Measurements from ENCODE around the gene RAB20. TPM values are rescaled to one million over a fixed set of nuclear protein-coding genes. Genes with fewer than 3 reads are reported as not detected.

Gene RAB20
- total and polyA plus RNA-seq, 10 donors: 19.1 to 96.4 (median 52.8) TPM

DNA sequence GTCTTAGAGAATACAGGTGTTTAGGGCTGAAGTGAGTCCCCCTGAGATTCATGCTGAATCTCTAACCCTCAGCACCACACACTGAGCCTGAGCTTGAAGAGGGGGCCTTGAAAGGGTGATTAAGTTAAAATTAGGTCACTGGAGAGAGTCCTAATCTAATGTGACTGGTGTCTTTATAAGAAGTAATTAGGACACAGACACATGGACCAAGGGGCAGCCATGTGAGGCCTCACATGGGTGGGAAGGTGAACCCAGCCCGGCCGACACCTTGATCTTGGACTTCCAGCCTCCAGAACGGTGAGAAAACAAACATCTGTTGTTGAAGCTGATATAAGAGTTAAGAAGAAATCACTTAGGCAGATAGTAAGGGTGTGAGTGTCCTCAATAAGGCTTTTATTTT, 7.1 kb upstream of the RAB20 start:
- H3K4me1 ChIP-seq: peaks cover 0 to 5% (median 2%) of the 10 kb centered on the region in 6 donors
- DNase-seq: no peak
- no peaks in the 10 kb centered on the region for H3K9me3 ChIP-seq
- intact Hi-C loops (cut with DNase I; ENCODE audit: low total_unique reads): no loop called here
- 92 to 95% (median 93%) methylated on average over 3 of the region's 3 CpGs for WGBS, 5 donors
- peaks cover 0 to 9% (median 0%) of the 10 kb centered on the region in 6 donors for H3K36me3 ChIP-seq
- peaks cover 0 to 19% (median 0%) of the 10 kb centered on the region in 7 donors for H3K27me3 ChIP-seq (replicated peaks in 1 of 7)
- H3K4me3 ChIP-seq: no peak overlapping the region
- no peak overlapping the region for H3K27ac ChIP-seq
- TF ChIP-seq POLR2A (IDR thresholded peaks at IDR 0.05) (no peak), POLR2AphosphoS5 (IDR thresholded peaks at IDR 0.05) (no peak)
- TF ChIP-seq, protein P1, sequence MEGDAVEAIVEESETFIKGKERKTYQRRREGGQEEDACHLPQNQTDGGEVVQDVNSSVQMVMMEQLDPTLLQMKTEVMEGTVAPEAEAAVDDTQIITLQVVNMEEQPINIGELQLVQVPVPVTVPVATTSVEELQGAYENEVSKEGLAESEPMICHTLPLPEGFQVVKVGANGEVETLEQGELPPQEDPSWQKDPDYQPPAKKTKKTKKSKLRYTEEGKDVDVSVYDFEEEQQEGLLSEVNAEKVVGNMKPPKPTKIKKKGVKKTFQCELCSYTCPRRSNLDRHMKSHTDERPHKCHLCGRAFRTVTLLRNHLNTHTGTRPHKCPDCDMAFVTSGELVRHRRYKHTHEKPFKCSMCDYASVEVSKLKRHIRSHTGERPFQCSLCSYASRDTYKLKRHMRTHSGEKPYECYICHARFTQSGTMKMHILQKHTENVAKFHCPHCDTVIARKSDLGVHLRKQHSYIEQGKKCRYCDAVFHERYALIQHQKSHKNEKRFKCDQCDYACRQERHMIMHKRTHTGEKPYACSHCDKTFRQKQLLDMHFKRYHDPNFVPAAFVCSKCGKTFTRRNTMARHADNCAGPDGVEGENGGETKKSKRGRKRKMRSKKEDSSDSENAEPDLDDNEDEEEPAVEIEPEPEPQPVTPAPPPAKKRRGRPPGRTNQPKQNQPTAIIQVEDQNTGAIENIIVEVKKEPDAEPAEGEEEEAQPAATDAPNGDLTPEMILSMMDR (IDR thresholded peaks at IDR 0.05 in 8 of 11, conservative IDR thresholded peaks at IDR 0.05 in 3 of 11): no peak

DNA sequence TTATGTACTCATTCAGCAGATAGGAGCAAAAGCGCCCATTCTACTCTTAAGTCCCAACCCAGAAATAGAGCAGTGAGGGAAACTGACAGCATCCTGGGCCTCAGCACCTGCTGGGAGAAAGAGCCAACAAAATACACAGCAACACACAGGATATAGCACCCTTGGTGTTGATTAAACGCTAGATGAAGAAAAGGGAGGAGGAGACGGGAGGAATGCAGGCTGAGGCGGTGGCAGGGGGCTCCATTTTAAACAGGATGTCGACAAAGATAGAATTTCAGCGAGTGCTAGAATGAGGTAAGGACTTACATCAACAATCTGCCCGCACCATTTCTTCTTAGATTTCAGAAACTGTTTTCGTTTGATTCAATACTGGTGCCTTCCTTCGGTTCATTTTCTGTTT, 4.6 kb upstream of the RAB20 start:
- Histone ChIP-seq H3K27me3 (replicated peaks in 1 of 7) (peaks cover 0 to 5% (median 0%) of the 10 kb centered on the region in 7 donors), H3K4me1 (peaks cover 0 to 26% (median 14%) of the 10 kb centered on the region in 6 donors), H3K9me3 (no peaks in the 10 kb centered on the region), H3K36me3 (peaks cover 0 to 9% (median 0%) of the 10 kb centered on the region in 6 donors), H3K27ac (no peak overlapping the region), H3K4me3 (no peak overlapping the region)
- intact Hi-C loops (cut with DNase I; ENCODE audit: low total_unique reads): no loop called here
- 87 to 94% (median 93%) methylated on average over 9 of the region's 9 CpGs for WGBS, 5 donors
- no peak for DNase-seq
- TF ChIP-seq, protein P1 (IDR thresholded peaks at IDR 0.05 in 8 of 11, conservative IDR thresholded peaks at IDR 0.05 in 3 of 11): no peak
- TF ChIP-seq POLR2AphosphoS5 (IDR thresholded peaks at IDR 0.05) (no peak), POLR2A (IDR thresholded peaks at IDR 0.05) (no peak)

DNA sequence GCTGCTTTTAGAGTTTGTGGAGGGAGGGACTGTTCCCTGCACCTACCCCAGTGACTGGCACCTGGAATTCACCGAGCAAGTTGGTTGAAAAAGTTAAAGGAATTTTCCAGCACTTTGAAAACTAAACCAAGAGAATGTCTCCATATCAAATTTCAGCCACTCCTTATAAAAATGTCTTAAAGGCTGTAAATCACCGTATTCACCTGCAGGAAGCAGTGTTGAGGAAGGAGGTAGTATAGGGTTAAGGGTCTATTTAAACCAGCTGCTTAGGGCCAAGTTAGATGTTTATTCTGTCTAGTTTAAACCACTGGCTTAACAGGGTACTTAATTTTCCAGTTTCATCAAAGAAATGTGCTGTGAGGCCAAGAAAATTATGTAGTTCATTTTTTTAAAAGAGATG, 3.8 kb upstream of the RAB20 start:
- no peak for DNase-seq
- no peak overlapping the region for H3K27ac ChIP-seq
- no peaks in the 10 kb centered on the region for H3K27me3 ChIP-seq (replicated peaks in 1 of 7)
- intact Hi-C loops (cut with DNase I; ENCODE audit: low total_unique reads): no loop called here
- no peak overlapping the region for H3K4me3 ChIP-seq
- TF ChIP-seq POLR2A (IDR thresholded peaks at IDR 0.05): no peak
- TF ChIP-seq, protein P1 (IDR thresholded peaks at IDR 0.05 in 8 of 11, conservative IDR thresholded peaks at IDR 0.05 in 3 of 11): no peak
- no peak for TF ChIP-seq POLR2AphosphoS5 (IDR thresholded peaks at IDR 0.05)
- peaks cover 0 to 34% (median 22%) of the 10 kb centered on the region in 6 donors for H3K4me1 ChIP-seq
- 53 to 62% (median 57%) methylated on average over 2 of the region's 2 CpGs for WGBS, 5 donors
- H3K36me3 ChIP-seq: peaks cover 0 to 9% (median 0%) of the 10 kb centered on the region in 6 donors
- no peaks in the 10 kb centered on the region for H3K9me3 ChIP-seq

DNA sequence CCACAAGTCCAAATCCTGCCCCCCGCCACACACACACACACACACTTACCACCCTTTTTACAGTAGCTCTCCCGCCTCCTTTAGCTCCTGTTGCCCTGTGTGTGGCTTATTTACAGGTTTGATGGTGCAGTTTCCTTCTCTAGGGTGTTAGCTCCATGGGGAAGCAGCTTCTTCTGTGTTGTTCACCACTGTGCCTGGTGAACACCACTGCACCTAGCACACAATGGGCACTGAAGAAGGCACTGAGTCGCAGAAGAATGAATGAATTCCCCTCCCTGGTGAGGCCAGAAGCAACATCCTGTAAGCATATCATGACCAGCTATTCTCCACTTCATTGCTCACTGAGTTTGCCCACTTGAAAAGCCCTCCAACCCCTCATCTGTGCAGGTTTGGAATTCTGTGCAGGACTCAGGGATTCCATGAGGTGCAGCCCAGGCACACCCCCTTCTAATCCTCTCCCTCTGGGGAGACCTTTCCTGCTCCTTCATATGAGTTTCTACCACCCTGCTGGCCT, 3.0 kb upstream of the RAB20 start:
- intact Hi-C loops (cut with DNase I; ENCODE audit: low total_unique reads): no loop called here
- WGBS, 5 donors: 92 to 99% (median 93%) methylated on average over 3 of the region's 3 CpGs

More for the DNA sequence above, 3.0 kb upstream of the RAB20 start:
- no peak overlapping the region for H3K4me3 ChIP-seq
- peaks cover 0 to 9% (median 0%) of the 10 kb centered on the region in 6 donors for H3K36me3 ChIP-seq
- TF ChIP-seq, protein P1 (IDR thresholded peaks at IDR 0.05 in 8 of 11, conservative IDR thresholded peaks at IDR 0.05 in 3 of 11): no peak
- TF ChIP-seq POLR2A (IDR thresholded peaks at IDR 0.05) (no peak), POLR2AphosphoS5 (IDR thresholded peaks at IDR 0.05) (no peak)
- no peak for DNase-seq
- H3K27me3 ChIP-seq (replicated peaks in 1 of 7): no peaks in the 10 kb centered on the region
- no peak overlapping the region for H3K27ac ChIP-seq
- peaks cover 0 to 42% (median 29%) of the 10 kb centered on the region in 6 donors for H3K4me1 ChIP-seq
- no peaks in the 10 kb centered on the region for H3K9me3 ChIP-seq

Data from spleen (tissue), 11 donors.